Inferior parietal cortex (tissue), 1 donor: ENCODE measurements around the gene FNDC10.
"Not testable (repeated sequence)": the region's sequence is repeated elsewhere in the genome, so short reads cannot be mapped to it uniquely, and the experiment has no call there.

Experiments
- DNase-seq: peaks from one replicate; pipeline ENCODE4 v3.0.0-alpha.2; 2016; ENCODE audit errors: extremely low spot score

The FNDC10 gene

GRCh38 chr1:1567891-1568291, 32.0 kb downstream of the FNDC10 start:
- no peak for DNase-seq

- no peak for DNase-seq
Measured at GRCh38 chr1:1567152-1567875, 32.6 kb downstream of the FNDC10 start.

GRCh38 chr1:1565340-1565739, 34.6 kb downstream of the FNDC10 start:
- no peak for DNase-seq

- no peak for DNase-seq
Measured at GRCh38 chr1:1564268-1564667, 35.7 kb downstream of the FNDC10 start.

GRCh38 chr1:1563688-1564087, 36.2 kb downstream of the FNDC10 start:
- DNase-seq: no peak

GRCh38 chr1:1562556-1563195, 37.3 kb downstream of the FNDC10 start:
- DNase-seq: no peak

- DNase-seq: no peak
Measured at GRCh38 chr1:1561801-1562470, 38.0 kb downstream of the FNDC10 start.

- DNase-seq: no peak
Measured at GRCh38 chr1:1560178-1560577, 39.8 kb downstream of the FNDC10 start.

- no peak for DNase-seq
Measured at GRCh38 chr1:1559066-1559465, 40.9 kb downstream of the FNDC10 start.

GRCh38 chr1:1558591-1558990, 41.3 kb downstream of the FNDC10 start:
- DNase-seq: no peak

GRCh38 chr1:1557688-1558087, 42.2 kb downstream of the FNDC10 start:
- not testable (repeated sequence) for DNase-seq

GRCh38 chr1:1556961-1557360, 43.0 kb downstream of the FNDC10 start:
- DNase-seq: not testable (repeated sequence)

GRCh38 chr1:1556505-1556904, 43.4 kb downstream of the FNDC10 start:
- DNase-seq: no peak

- DNase-seq: no peak
Measured at GRCh38 chr1:1554926-1555915, 44.7 kb downstream of the FNDC10 start.

- no peak for DNase-seq
Measured at GRCh38 chr1:1554550-1554925, 45.4 kb downstream of the FNDC10 start.

GRCh38 chr1:1553821-1554494, 46.0 kb downstream of the FNDC10 start:
- DNase-seq: no peak

GRCh38 chr1:1552263-1552639, 47.7 kb downstream of the FNDC10 start:
- no peak for DNase-seq

GRCh38 chr1:1551524-1552262, 48.2 kb downstream of the FNDC10 start:
- DNase-seq: no peak

GRCh38 chr1:1550591-1551432, 49.1 kb downstream of the FNDC10 start:
- no peak for DNase-seq

- DNase-seq: no peak
Measured at GRCh38 chr1:1550087-1550486, 49.8 kb downstream of the FNDC10 start.
